GM19193 (cell line): ENCODE results near the gene XRCC3.

Experiments used
- POLR2A ChIP-seq: IDR thresholded peaks from 4 replicates; pipeline ENCODE4 v1.6.1; 2011; ENCODE audit not compliant: insufficient read depth, insufficient read length; ENCODE audit errors: extremely low read depth

The XRCC3 gene

GRCh38 chr14:103656756-103657133 lies 58.5 kb downstream of the XRCC3 start:
- TF ChIP-seq POLR2A = no peak

- no peak for TF ChIP-seq POLR2A
Measured at GRCh38 chr14:103656031-103656755, 59.1 kb downstream of the XRCC3 start.

GRCh38 chr14:103654619-103655018 lies 60.6 kb downstream of the XRCC3 start:
- TF ChIP-seq POLR2A = no peak

DNA sequence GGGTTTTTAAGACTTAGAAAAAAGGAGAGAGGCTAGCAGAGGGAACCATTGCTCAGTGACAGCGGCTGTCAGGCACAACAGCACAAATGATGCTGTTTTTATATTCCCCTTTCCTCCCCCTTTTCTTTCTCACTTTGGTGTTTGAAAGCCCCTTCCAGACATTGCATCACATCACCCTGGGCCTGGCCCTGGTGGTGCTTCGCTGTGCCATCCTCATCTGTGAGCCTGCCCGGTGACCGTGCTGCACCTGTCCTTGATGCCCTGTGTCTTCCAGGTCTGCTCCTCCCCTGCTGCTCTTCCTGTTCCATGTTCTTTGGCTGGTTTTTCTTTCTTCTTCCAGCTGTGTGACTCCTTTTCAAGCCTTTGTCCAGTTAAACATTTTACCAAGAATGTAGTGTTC lies 61.4 kb downstream of the XRCC3 start:
- no peak for TF ChIP-seq POLR2A

DNA sequence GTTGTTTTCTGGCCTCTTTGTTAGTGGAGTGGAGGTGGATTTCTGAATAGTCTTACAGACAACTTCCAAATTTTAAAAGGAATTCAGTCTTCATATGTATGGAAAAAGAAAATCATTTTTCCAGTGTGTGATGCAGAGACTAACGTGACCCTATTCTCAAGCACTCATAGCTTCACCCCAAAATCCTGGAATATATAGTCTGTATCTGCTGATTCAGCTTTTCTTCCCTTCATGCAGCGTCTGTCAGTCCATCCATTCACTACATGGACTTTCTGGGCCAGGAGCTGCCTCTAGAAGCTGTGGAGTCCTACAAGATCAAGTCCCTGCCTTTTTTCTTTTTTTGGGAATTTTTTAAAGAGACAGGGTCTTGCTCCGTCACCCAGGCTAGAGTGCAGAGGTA lies 62.4 kb downstream of the XRCC3 start:
- TF ChIP-seq POLR2A = no peak

- no peak for TF ChIP-seq POLR2A
Measured at GRCh38 chr14:103651585-103651984, 63.7 kb downstream of the XRCC3 start.

GRCh38 chr14:103650213-103650612 lies 65.0 kb downstream of the XRCC3 start:
- TF ChIP-seq POLR2A = no peak

DNA sequence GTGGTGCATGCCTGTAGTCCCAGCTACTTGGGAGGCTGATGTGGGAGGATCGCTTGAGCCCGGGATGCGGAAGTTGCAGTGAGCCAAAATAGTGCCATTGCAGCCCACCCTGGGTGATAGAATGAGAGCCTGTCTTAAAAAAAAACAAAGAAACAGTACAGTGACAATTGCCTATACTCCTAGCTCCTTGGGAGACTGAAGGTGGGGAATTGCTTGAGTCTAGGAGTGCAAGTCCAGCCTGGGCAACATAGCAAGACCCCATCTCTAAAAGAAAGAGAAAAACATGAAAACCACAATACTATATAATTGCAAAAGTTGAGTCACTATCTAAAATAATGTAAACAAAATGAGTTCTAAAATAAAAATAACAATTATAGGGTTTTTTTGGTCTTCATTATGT lies 66.2 kb downstream of the XRCC3 start:
- TF ChIP-seq POLR2A = no peak
